GM21576 (cell line): ENCODE data around the gene RSU1.
"Not testable (repeated sequence)": the region's sequence is repeated elsewhere in the genome, so short reads cannot be mapped to it uniquely, and the experiment has no call there.

Experiments
- ATAC-seq: cut with Tn5 transposase; IDR thresholded peaks from one replicate; pipeline ENCODE4 v1.9.1; 2021; ENCODE audit warnings: mild to moderate bottlenecking, moderate library complexity; ENCODE audit not compliant: unreplicated experiment

The RSU1 gene

DNA sequence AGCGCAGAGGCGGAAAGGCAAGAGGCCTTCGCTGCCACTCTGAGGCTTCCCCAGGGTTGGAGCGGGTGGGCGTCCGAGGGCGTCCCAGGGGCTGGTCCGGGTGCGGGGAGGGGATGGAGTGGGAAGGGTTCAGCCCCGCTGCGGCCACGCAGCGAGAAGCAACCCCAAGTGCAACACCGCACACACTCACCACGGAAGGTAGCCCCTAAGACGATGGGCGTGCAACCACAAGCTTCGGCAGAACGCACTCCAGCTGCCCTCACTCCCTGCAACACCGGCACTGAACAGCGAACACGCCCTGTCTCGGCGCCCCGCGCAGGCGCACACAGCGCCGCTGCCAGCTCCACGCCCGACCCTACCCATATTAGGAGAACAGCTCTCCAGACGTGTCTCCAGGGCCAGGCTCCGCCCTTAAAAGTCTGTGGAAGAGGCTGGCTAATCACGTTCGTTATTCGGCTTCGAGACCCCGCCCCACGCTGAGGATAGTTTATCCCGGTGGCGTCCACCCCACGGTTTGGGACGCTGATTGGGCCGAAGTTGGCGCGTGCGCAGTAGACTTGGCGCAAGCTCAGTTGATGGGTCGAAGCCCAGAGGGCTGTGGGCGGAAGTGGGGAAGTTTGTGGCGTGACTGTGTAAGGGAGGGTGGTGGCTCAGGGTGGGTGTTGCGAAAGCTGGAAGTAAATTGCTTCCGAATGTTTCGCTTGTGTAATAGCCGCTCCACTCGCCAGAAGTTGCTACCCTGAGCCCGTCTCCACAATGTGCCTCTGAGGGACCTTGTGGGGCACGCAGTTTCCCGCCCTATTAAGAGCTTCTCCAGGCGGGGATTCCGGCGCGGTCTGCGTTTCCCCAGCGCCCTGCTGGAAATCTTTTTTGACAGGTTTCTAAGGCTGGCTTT is at the start of gene RSU1:
Gene RSU1, minus strand, starts transcription at position 300 of the 895 bp plus-strand sequence. CDS start 343 bp downstream, outside the sequence.
- ATAC-seq, result peak; percentile 98

GRCh38 chr10:16866541-16867275 is 49.5 kb upstream of the RSU1 start:
- ATAC-seq, result no peak

DNA sequence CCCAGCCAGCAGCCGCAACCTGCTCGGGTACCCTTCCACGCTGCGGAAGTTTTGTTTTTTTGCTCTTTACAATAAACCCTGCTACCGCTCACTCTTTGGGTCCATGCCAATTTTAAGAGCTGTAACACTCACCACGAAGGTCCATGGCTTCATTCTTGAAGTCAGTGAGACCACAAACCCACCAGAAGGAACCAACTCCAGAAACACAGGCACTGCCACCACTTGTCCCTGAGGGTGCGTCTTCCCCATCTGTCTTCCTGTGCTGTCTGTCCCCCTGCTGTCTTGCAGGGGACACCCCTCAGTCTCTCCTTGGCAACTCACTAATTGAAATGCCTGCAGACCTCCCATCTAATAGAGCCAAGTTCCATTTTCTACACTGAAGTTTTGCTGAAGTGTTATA is 48.5 kb upstream of the RSU1 start:
- ATAC-seq, result no peak

DNA sequence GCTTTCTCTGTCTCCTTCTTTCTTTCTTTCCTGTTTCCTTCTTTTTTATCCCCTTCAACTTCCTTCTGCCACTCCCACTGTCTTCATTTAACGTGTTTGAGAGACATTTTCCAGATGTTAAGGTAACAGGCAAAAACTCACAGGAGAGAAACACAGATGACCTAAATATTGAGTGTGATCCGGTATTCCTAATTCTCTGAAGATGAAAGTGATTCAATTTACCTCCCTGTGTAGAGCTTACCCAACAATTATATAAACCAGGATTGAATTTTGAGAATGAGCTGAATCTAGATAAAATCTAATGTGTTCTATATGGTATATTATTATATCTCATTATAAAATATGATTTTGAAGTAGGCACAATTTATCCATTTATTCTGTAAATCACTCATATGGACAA is 46.5 kb upstream of the RSU1 start:
- ATAC-seq, result no peak

DNA sequence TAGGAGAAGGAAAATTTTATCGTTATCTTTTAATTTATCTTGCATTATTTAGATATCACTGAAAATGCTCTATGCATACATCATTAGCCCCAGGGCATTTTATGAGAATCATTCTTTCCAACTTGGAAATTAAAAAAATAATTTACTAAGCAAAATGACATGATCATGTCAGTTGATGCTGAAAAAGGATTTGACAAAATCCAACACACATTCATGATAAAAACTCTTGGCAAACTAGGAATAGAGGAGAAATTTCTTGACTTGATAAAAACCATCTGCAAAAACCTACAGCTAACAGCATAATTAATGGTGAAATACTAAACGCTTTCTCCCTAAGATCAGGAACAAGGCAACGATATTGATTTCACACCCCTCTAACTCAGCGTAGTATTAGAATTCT is 40.2 kb upstream of the RSU1 start:
- no peak for ATAC-seq

GRCh38 chr10:16856567-16856966 is 39.3 kb upstream of the RSU1 start:
- no peak for ATAC-seq

DNA sequence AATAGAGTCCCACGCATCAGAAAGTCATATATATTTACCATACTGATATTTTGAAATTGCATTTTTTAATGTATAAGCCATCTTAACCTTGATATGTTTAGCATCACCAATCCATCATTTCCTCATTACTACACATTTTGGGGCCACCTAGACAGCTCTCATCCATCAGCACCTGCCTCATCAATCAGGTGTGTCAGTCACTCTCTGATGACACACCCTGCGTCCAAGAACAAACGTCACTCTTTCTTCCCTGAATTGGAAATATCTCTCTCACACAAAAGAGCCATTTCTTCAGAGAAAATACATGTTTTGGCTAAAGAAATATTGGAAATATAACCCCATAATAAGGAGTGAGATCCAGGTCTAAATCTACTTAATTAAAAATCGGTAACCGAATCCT is 38.9 kb upstream of the RSU1 start:
- ATAC-seq, result no peak

GRCh38 chr10:16854623-16855022 is 37.4 kb upstream of the RSU1 start:
- no peak for ATAC-seq

GRCh38 chr10:16853809-16854208 is 36.6 kb upstream of the RSU1 start:
- ATAC-seq, result no peak

DNA sequence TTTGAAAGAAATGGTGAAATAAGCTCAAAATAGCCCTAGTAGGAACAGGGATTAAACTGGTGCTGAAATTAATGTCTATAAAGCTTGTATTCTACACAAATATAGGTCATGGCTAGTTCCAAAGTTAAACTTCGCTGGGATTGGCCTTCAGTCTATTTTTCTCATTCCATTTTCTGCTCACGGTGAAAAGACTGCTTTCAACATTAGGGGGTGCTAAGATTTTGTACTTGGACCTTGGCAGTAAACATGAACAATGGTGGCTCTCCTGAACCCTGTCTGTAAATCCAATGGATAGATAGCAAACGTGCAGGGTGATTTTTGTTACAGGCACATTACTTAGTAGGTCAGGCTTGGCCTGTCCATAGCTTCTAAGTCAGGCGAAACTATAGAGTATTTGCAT is 36.0 kb upstream of the RSU1 start:
- no peak for ATAC-seq

GRCh38 chr10:16852624-16853023 is 35.4 kb upstream of the RSU1 start:
- ATAC-seq, result no peak

- no peak for ATAC-seq
Observed at GRCh38 chr10:16848562-16849154, 31.4 kb upstream of the RSU1 start.

DNA sequence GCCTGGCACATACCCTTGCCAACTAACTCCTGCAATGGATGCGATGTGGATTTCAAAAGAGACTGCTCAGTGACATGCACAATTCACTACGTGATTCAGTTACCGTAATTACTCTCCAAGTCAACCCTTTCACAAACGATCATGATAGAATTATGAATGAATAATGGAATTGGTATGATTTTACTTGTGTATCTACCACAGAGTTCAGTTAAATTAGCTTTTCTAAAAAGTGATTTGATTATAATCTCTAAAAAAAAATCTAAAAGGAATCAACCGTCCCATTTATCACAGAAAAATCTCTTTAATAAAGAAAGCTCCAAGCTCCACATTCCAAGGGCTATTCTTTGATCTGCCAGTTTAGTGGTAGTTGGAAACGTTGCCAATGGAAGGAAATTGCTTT is 30.4 kb upstream of the RSU1 start:
- no peak for ATAC-seq

- no peak for ATAC-seq
Observed at GRCh38 chr10:16845248-16845647, 28.0 kb upstream of the RSU1 start.

- no peak for ATAC-seq
Observed at GRCh38 chr10:16843252-16843870, 26.1 kb upstream of the RSU1 start.

DNA sequence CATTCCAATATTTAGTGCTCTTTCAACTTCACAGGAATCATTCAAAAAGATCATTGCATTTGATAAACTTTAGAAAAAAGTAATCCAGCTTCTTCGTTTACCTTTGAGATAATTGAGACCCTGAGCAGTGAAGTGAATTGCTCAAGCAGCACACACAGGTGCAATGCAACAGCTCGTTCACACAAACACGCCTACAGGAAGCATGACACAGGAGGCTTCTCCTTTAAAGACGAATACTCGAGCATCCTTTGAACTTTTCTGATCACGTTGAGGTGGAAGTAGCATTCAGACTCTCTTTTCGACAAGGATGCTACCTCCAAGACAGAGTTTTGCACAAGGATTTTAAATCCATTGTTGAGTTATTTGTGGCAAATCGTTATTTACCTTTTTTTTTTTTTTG is 18.0 kb upstream of the RSU1 start:
- no peak for ATAC-seq

- ATAC-seq, result no peak
Observed at GRCh38 chr10:16832351-16833080, 15.3 kb upstream of the RSU1 start.

- no peak for ATAC-seq
Observed at GRCh38 chr10:16828701-16829175, 11.5 kb upstream of the RSU1 start.

DNA sequence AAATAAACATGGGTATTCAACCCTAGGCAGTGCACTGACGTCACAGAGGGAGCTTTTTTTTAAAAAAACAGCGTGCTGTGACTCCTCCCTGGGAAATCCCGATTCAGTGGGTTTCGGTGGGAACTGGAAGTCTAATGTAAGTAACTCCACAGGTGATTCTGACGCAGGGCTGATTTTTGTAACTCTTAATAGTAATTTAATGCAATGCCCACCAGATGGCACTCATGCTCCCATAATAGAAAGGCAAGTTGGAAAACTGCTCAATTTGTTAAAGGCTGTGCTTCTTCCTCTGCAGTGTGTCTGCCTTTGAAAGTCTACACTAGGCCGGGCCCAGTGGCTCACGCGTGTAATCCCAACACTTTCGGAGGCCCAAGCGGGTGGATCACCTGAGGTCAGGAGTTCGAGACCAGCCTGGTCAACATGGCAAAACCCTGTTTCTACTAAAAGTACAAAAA is 10.9 kb upstream of the RSU1 start:
- peak; percentile 82 for ATAC-seq

GRCh38 chr10:16827474-16827873 is 10.2 kb upstream of the RSU1 start:
- not testable (repeated sequence) for ATAC-seq
